ENCODE results near the gene CEP112. TPM values are rescaled to one million over a fixed set of nuclear protein-coding genes. Genes with fewer than 3 reads are reported as not detected.

The CEP112 gene
- total and polyA plus RNA-seq, 2 of the 13 experiments (the other 11 are each of a cell fraction or from before 2014, with no cell fraction given): 1.2 to 3.4 TPM

GRCh38 chr17:65797101-65797500, 394.8 kb downstream of the CEP112 start:
- POLR2A ChIA-PET: interaction anchor here (1.7 kb wide), 1 partner anchor 238 kb away, joined by 3 read pairs; no protein-coding TSS in a partner anchor
- CTCF ChIA-PET (ENCODE audit: low intra/inter-chr PET ratio, low total read pairs): interaction anchor here (2.1 kb wide), 1 partner anchor 503 kb away, joined by 6 read pairs; no protein-coding TSS in a partner anchor
- TF ChIP-seq ERF (CRISPR knock-in tag; IDR thresholded peaks at IDR 0.05) (no peak), CREB1 (IDR thresholded peaks at IDR 0.05) (no peak), CREB1 (CRISPR knock-in tag; IDR thresholded peaks at IDR 0.05) (no peak), ZNF567 (CRISPR knock-in tag; IDR thresholded peaks at IDR 0.05; ENCODE audit: borderline replicate concordance) (no peak), ZNF891 (CRISPR knock-in tag; IDR thresholded peaks at IDR 0.05) (no peak), RARG (CRISPR knock-in tag; IDR thresholded peaks at IDR 0.05; ENCODE audit: low read depth) (no peak), ZSCAN29 (CRISPR knock-in tag; conservative IDR thresholded peaks at IDR 0.05) (no peak), ZBTB33 (CRISPR knock-in tag; IDR thresholded peaks at IDR 0.05) (no peak), RCOR2 (CRISPR knock-in tag; IDR thresholded peaks at IDR 0.05) (no peak), MED13 (CRISPR knock-in tag; IDR thresholded peaks at IDR 0.05) (no peak), SP1 (IDR thresholded peaks at IDR 0.05) (no peak), SP1 (CRISPR knock-in tag; IDR thresholded peaks at IDR 0.05) (no peak), HOXA3 (CRISPR knock-in tag; IDR thresholded peaks at IDR 0.05) (no peak), ZUFSP (CRISPR knock-in tag; IDR thresholded peaks at IDR 0.05; ENCODE audit: borderline replicate concordance) (no peak), ZFP90 (CRISPR knock-in tag; IDR thresholded peaks at IDR 0.05; ENCODE audit: borderline replicate concordance) (no peak), FOXK2 (IDR thresholded peaks at IDR 0.05) (no peak)
- Histone ChIP-seq H3K9me3 (ENCODE audit: low read length) (peaks cover 18% of the 10 kb centered on the region), H3K4me1 (ENCODE audit: insufficient read depth, low read length) (0 out of 2 replicates have a peak, but pooled peaks cover 5% of the 10 kb centered on the region), H3K9ac (ENCODE audit: insufficient read depth, low read depth, low read length) (no peak overlapping the region), H3K79me2 (ENCODE audit: insufficient read depth, low read length) (no peaks in the 10 kb centered on the region), H3K36me3 (replicated peaks in 1 of 2; ENCODE audit: control insufficient read depth in 1 of 2, insufficient read depth in 2 of 2, low read length in 2 of 2) (no peaks in the 10 kb centered on the region), H3K27me3 (ENCODE audit: control insufficient read depth in 1 of 2, insufficient read depth in 2 of 2, low read length in 2 of 2) (no peaks in the 10 kb centered on the region), H3K4me2 (ENCODE audit: low read depth, low read length) (no peak overlapping the region), H3K27ac (ENCODE audit: extremely low read length, insufficient read depth, low read length) (no peak overlapping the region), H3K4me3 (replicated peaks in 1 of 3; ENCODE audit: insufficient read depth in 1 of 3, low read depth in 2 of 3, low read length in 3 of 3) (no peak overlapping the region), H2AFZ (ENCODE audit: low read length) (no peak overlapping the region), H4K20me1 (ENCODE audit: insufficient read depth, low read length) (no peaks in the 10 kb centered on the region)
- no peak for FAIRE-seq
- no peak for ATAC-seq
- in situ Hi-C loops (cut with HindIII; ENCODE audit: extremely low pct_ligation_motif_present, low pct_unique_long_range_greater_than_20kb) (no loop called here), intact Hi-C loops (cut with micrococcal nuclease; ENCODE audit: unreplicated experiment) (loop anchor here (5.0 kb wide), 1 partner anchor 380 kb away; no protein-coding TSS in a partner anchor)
- 81% methylated on average over 1 of the region's 1 CpG for WGBS (ENCODE audit: low lambda C conversion rate)
- BruUV-seq (replicated peaks): no TSS peak
- DNase-seq (ENCODE audit: low spot score): no peak

Data from HepG2 (cell line).